ENCODE data around the gene SAT1. TPM values are rescaled to one million over a fixed set of nuclear protein-coding genes. Genes with fewer than 3 reads are reported as not detected.
A peak's percentile ranks its signal among the peaks of the same experiment; 100 is the strongest.

Gene SAT1
- total RNA-seq, 1 donor from 2014 or later = 58.3 TPM

- Mint-ChIP-seq H3K36me3 (ENCODE audit: low read depth) (peaks cover 26% of the 10 kb centered on the region), H3K27ac (no peak overlapping the region), H3K4me1 (peaks cover 28% of the 10 kb centered on the region), H3K9me3 (no peaks in the 10 kb centered on the region), H3K4me3 (peak overlapping the region; percentile 95), H3K27me3 (no peaks in the 10 kb centered on the region)
- intact Hi-C loops (cut with micrococcal nuclease) = no loop called here
- DNase-seq = no peak
These were observed 2.6 kb downstream of the SAT1 start for GRCh38 chrX:23785580-23785979.

DNA sequence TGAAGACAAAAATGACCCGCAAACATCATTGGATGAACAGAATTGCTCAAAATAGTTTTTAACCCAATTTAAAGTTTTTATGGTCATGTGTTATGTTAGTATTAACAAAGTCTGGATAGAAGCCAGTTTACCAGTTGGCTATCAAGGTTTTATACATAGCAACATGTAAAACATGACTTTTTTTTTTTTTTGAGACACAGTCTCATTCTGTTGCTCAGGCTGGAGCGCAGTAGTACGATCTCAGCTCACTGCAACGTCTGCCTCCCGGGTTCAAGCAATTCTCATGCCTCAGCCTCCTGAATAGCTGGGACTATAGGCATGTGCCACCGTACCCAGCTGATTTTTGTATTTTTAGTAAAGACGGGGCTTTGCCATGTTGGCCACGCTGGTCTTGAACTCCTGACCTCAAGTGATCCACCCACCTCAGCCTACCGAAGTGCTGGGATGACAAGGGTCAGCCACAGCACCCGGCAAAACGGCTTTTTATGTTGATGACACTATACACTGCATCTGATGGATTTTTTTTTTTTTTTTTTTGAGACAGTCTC is 3.4 kb downstream of the SAT1 start:
- no peak overlapping the region for H3K27ac Mint-ChIP-seq
- H3K9me3 Mint-ChIP-seq = no peaks in the 10 kb centered on the region
- H3K36me3 Mint-ChIP-seq (ENCODE audit: low read depth) = peaks cover 26% of the 10 kb centered on the region
- no peak for DNase-seq
- H3K4me1 Mint-ChIP-seq = peaks cover 28% of the 10 kb centered on the region
- intact Hi-C loops (cut with micrococcal nuclease) = no loop called here
- H3K4me3 Mint-ChIP-seq = no peak overlapping the region
- H3K27me3 Mint-ChIP-seq = no peaks in the 10 kb centered on the region

DNA sequence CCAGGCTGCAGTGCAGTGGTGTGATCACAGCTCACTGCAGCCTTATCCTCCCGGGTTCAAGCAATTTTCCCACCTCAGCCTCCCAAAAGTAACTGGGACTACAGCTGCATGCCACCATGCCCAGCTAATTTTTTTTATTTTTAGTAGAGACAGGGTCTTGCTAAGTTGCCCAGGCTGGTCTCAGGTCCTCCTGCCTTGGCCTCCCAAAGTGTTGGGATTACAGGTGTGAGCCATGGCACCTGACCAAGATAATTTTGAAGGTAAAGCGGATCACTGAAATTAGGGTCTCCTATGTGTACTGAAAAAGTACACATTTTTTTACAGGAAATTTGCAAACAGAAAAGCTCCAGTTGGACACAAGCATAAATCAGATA is 4.8 kb downstream of the SAT1 start:
- no peak for DNase-seq
- H3K27ac Mint-ChIP-seq = no peak overlapping the region
- no peak overlapping the region for H3K4me3 Mint-ChIP-seq
- H3K36me3 Mint-ChIP-seq (ENCODE audit: low read depth) = peaks cover 26% of the 10 kb centered on the region
- no peaks in the 10 kb centered on the region for H3K9me3 Mint-ChIP-seq
- H3K4me1 Mint-ChIP-seq = peaks cover 22% of the 10 kb centered on the region
- intact Hi-C loops (cut with micrococcal nuclease) = no loop called here
- H3K27me3 Mint-ChIP-seq = no peaks in the 10 kb centered on the region

- Mint-ChIP-seq H3K4me1 (peaks cover 22% of the 10 kb centered on the region), H3K27me3 (no peaks in the 10 kb centered on the region), H3K36me3 (ENCODE audit: low read depth) (peaks cover 26% of the 10 kb centered on the region), H3K4me3 (no peak overlapping the region), H3K27ac (no peak overlapping the region), H3K9me3 (no peaks in the 10 kb centered on the region)
- intact Hi-C loops (cut with micrococcal nuclease) = no loop called here
- no peak for DNase-seq
These were observed 5.5 kb downstream of the SAT1 start for GRCh38 chrX:23788521-23788920.

GRCh38 chrX:23788946-23789345 is 6.0 kb downstream of the SAT1 start:
- H3K4me3 Mint-ChIP-seq = no peak overlapping the region
- H3K36me3 Mint-ChIP-seq (ENCODE audit: low read depth) = peaks cover 24% of the 10 kb centered on the region
- no peak for DNase-seq
- peaks cover 22% of the 10 kb centered on the region for H3K4me1 Mint-ChIP-seq
- no peaks in the 10 kb centered on the region for H3K9me3 Mint-ChIP-seq
- intact Hi-C loops (cut with micrococcal nuclease) = no loop called here
- no peak overlapping the region for H3K27ac Mint-ChIP-seq
- no peaks in the 10 kb centered on the region for H3K27me3 Mint-ChIP-seq

DNA sequence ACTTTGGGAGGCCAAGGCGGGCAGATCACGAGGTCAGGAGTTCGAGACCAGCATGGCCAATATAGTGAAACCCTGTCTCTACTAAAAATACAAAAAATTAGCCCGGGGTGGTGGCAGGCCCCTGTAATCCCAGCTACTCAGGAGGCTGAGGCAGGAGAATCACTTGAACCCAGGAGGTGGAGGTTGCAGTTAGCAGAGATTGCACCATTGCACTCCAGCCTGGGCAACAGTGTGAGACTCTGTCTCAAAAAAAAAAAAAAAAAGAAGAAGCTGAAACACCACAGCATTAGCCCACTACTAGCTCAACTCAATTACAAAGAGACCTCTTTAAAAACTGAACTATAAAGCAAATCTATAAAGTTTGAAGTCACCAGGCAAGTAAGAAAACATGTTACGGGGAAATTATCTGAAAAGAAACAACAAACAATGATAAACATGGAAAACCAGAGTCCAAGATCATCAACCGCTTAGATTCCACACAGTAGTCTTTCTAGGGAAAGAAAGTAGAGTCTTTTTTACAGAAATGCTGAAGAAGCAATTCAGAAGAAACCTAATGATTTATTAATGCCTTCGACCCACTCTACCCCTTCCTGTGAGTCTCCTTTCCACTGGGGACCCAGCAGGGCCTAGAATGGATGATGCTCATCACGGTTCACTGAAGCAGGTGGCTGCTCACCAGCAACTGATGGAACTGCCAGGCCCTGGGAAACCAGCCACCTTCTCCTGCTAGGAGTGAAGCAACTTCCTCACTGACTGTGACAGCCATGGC is 6.6 kb downstream of the SAT1 start:
- Mint-ChIP-seq H3K36me3 (ENCODE audit: low read depth) (peaks cover 17% of the 10 kb centered on the region), H3K4me3 (no peak overlapping the region), H3K27ac (no peak overlapping the region), H3K27me3 (no peaks in the 10 kb centered on the region), H3K4me1 (peaks cover 16% of the 10 kb centered on the region), H3K9me3 (no peaks in the 10 kb centered on the region)
- intact Hi-C loops (cut with micrococcal nuclease) = no loop called here
- no peak for DNase-seq

DNA sequence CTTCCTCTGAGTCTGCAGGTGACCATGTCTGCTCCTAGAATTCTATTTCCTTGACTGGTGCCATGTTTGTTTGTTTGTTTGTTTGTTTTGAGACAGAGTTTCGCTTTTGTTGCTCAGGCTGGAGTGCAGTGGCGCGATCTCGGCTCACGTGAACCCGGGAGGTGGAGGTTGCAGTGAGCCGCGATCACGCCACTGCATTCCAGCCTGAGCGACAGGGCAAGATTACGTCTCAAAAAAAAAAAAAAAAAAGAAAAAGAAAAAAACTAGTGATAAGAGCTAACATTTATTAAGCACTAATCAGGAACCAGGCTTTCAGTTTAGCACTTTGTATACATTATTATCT is 7.2 kb downstream of the SAT1 start:
- intact Hi-C loops (cut with micrococcal nuclease) = no loop called here
- H3K36me3 Mint-ChIP-seq (ENCODE audit: low read depth) = peaks cover 12% of the 10 kb centered on the region
- H3K27ac Mint-ChIP-seq = no peak overlapping the region
- H3K4me3 Mint-ChIP-seq = no peak overlapping the region
- H3K27me3 Mint-ChIP-seq = no peaks in the 10 kb centered on the region
- DNase-seq = no peak
- H3K9me3 Mint-ChIP-seq = no peaks in the 10 kb centered on the region
- H3K4me1 Mint-ChIP-seq = peaks cover 13% of the 10 kb centered on the region

- no peak overlapping the region for H3K27ac Mint-ChIP-seq
- no peaks in the 10 kb centered on the region for H3K9me3 Mint-ChIP-seq
- H3K36me3 Mint-ChIP-seq (ENCODE audit: low read depth) = no peaks in the 10 kb centered on the region
- no peak for DNase-seq
- H3K4me1 Mint-ChIP-seq = peaks cover 5% of the 10 kb centered on the region
- no peak overlapping the region for H3K4me3 Mint-ChIP-seq
- H3K27me3 Mint-ChIP-seq = no peaks in the 10 kb centered on the region
- intact Hi-C loops (cut with micrococcal nuclease) = no loop called here
These were observed 10.0 kb downstream of the SAT1 start for GRCh38 chrX:23792861-23793553.

- no peak for DNase-seq
- intact Hi-C loops (cut with micrococcal nuclease) = no loop called here
These were observed 12.2 kb downstream of the SAT1 start for GRCh38 chrX:23795221-23795620.

DNA sequence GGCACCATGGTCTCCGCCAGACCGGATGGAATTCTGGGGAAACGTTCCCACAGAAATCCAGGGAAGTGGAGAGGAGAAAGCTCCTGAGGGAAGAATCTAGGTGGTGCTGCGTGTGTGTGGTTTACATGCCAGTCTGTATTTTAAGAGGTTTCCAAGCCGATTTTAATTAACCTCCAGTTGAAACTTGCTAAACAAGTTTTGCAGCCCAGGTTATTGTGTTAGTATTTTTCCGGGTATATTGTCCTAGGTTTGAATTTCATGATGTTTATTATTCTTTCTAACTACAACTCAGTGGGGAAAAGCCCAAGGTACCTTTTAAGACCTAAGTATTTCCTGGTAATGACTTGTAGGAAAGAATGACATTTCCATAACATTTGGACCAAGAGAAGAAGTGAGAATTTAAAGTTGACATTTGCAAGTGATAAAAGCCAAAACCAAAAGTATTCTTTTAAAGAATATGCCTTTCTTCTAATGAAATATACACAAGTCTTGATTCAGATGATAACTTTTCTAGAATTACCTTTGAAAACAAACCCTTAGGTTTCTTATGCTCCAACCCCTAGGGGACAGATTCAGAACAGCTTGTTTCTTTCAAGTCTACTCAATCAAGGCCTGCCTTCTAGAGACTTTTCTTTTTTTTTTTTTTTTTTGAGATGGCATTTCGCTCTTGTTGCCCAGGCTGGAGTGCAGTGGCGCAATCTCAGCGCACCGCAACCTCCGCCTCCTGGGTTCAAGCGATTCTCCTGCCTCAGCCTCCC is 14.6 kb downstream of the SAT1 start:
- Mint-ChIP-seq H3K27ac (peak overlapping the region; percentile 20), H3K36me3 (ENCODE audit: low read depth) (no peaks in the 10 kb centered on the region), H3K4me3 (no peak overlapping the region), H3K9me3 (no peaks in the 10 kb centered on the region), H3K4me1 (peaks cover 2% of the 10 kb centered on the region), H3K27me3 (no peaks in the 10 kb centered on the region)
- intact Hi-C loops (cut with micrococcal nuclease) = no loop called here
- no peak for DNase-seq

More at GRCh38 chrX:23795221-23795620, 12.2 kb downstream of the SAT1 start:
- Mint-ChIP-seq H3K4me3 (no peak overlapping the region), H3K36me3 (ENCODE audit: low read depth) (no peaks in the 10 kb centered on the region), H3K27me3 (no peaks in the 10 kb centered on the region), H3K27ac (no peak overlapping the region), H3K4me1 (no peaks in the 10 kb centered on the region), H3K9me3 (no peaks in the 10 kb centered on the region)

GRCh38 chrX:23799469-23800065 is 16.6 kb downstream of the SAT1 start:
- no peaks in the 10 kb centered on the region for H3K27me3 Mint-ChIP-seq
- no peak overlapping the region for H3K27ac Mint-ChIP-seq
- H3K9me3 Mint-ChIP-seq = no peaks in the 10 kb centered on the region
- intact Hi-C loops (cut with micrococcal nuclease) = no loop called here
- H3K4me3 Mint-ChIP-seq = no peak overlapping the region
- no peaks in the 10 kb centered on the region for H3K36me3 Mint-ChIP-seq (ENCODE audit: low read depth)
- peaks cover 5% of the 10 kb centered on the region for H3K4me1 Mint-ChIP-seq
- no peak for DNase-seq

- no peak overlapping the region for H3K27ac Mint-ChIP-seq
- no peaks in the 10 kb centered on the region for H3K36me3 Mint-ChIP-seq (ENCODE audit: low read depth)
- H3K27me3 Mint-ChIP-seq = no peaks in the 10 kb centered on the region
- no peak overlapping the region for H3K4me3 Mint-ChIP-seq
- intact Hi-C loops (cut with micrococcal nuclease) = no loop called here
- H3K4me1 Mint-ChIP-seq = peaks cover 5% of the 10 kb centered on the region
- no peaks in the 10 kb centered on the region for H3K9me3 Mint-ChIP-seq
- DNase-seq = no peak
These were observed 19.5 kb downstream of the SAT1 start for GRCh38 chrX:23802431-23802830.

DNA sequence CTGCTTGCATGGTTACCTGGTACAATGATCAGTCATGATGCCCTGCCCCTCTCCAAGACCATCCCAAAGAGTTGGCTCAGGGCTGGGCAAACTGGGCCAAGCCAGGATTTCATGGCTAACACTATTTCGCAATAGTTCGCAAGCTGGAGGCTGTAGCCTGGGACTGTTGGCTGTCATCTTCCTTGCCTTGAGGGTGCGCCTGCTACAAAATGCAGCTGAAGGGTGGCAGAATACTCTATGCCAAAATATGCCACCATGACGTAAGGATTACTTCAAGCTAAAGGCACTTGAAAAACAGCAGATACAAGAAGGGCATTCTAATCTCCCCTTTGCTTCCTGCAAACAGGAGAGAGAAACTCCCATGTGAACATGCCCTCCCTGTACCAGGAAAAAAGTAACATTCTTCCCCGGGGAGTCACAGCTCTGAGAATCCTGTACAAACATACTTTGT is 21.0 kb downstream of the SAT1 start:
- Mint-ChIP-seq H3K4me1 (peaks cover 5% of the 10 kb centered on the region), H3K36me3 (ENCODE audit: low read depth) (no peaks in the 10 kb centered on the region), H3K27ac (no peak overlapping the region), H3K9me3 (no peaks in the 10 kb centered on the region), H3K4me3 (no peak overlapping the region), H3K27me3 (no peaks in the 10 kb centered on the region)
- DNase-seq = no peak
- intact Hi-C loops (cut with micrococcal nuclease) = no loop called here

DNA sequence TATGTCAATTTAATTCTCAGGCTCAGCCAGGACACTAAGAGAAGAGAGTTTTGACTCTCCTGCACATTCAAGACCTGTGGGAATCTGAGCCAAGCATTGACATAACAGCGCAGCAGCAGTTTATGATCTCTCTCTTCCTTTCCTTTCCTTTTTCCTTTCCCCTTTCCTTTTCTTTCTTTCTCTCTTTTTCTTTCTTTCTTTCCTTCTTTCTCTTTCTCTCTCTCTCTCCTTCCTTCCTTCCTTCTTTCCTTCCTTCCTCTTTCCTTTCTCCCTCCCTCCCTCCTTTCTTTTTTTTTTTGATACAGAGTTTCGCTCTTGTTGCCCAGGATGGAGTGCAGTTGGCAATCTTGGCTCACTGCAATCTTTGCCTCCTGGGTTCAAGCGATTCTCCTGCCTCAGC is 21.6 kb downstream of the SAT1 start:
- Mint-ChIP-seq H3K9me3 (no peaks in the 10 kb centered on the region), H3K27ac (no peak overlapping the region), H3K36me3 (ENCODE audit: low read depth) (no peaks in the 10 kb centered on the region), H3K4me1 (peaks cover 5% of the 10 kb centered on the region), H3K4me3 (no peak overlapping the region), H3K27me3 (no peaks in the 10 kb centered on the region)
- intact Hi-C loops (cut with micrococcal nuclease) = no loop called here
- no peak for DNase-seq

Data from activated CD4-positive, alpha-beta T cell treated with anti-CD3 and anti-CD28 coated beads, Interleukin-2, amount 10 ng/mL, durations not matched to agents 24 days and 14 days (primary cell).